Cardiac fibroblast (primary cell): ENCODE results near the gene EEPD1.
"Not testable (repeated sequence)": the region's sequence is repeated elsewhere in the genome, so short reads cannot be mapped to it uniquely, and the experiment has no call there.

Experiments
- DNase-seq, 2 donors: peaks; one replicate each; pipeline versions ENCODE4 v3.0.0 to v3.0.0-alpha.2; 2010; ENCODE audit warnings: low read depth in 2 of 2
- H3K4me3 ChIP-seq, 2 donors: replicated peaks in 1 of 2; 1 replicate in 1 of 2; 2 replicates in 1 of 2; pipeline ENCODE4 v1.5.1; 2011; ENCODE audit warnings: low read depth in 2 of 2, low read length in 2 of 2, mild to moderate bottlenecking in 2 of 2, moderate library complexity in 1 of 2
- TF ChIP-seq, protein P1 (sequence below): IDR thresholded peaks from one replicate; pipeline ENCODE4 v1.5.1; 2011; ENCODE audit warnings: low read depth, mild to moderate bottlenecking, low read length, inconsistent platforms

The EEPD1 gene

GRCh38 chr7:36238138-36238537, 85.1 kb downstream of the EEPD1 start:
- no peak overlapping the region for H3K4me3 ChIP-seq
- TF ChIP-seq, protein P1, sequence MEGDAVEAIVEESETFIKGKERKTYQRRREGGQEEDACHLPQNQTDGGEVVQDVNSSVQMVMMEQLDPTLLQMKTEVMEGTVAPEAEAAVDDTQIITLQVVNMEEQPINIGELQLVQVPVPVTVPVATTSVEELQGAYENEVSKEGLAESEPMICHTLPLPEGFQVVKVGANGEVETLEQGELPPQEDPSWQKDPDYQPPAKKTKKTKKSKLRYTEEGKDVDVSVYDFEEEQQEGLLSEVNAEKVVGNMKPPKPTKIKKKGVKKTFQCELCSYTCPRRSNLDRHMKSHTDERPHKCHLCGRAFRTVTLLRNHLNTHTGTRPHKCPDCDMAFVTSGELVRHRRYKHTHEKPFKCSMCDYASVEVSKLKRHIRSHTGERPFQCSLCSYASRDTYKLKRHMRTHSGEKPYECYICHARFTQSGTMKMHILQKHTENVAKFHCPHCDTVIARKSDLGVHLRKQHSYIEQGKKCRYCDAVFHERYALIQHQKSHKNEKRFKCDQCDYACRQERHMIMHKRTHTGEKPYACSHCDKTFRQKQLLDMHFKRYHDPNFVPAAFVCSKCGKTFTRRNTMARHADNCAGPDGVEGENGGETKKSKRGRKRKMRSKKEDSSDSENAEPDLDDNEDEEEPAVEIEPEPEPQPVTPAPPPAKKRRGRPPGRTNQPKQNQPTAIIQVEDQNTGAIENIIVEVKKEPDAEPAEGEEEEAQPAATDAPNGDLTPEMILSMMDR, result no peak

GRCh38 chr7:36243356-36243755, 90.3 kb downstream of the EEPD1 start:
- not testable (repeated sequence) for DNase-seq, H3K4me3 ChIP-seq

More at GRCh38 chr7:36238138-36238537, 85.1 kb downstream of the EEPD1 start:
- no peak for DNase-seq

DNA sequence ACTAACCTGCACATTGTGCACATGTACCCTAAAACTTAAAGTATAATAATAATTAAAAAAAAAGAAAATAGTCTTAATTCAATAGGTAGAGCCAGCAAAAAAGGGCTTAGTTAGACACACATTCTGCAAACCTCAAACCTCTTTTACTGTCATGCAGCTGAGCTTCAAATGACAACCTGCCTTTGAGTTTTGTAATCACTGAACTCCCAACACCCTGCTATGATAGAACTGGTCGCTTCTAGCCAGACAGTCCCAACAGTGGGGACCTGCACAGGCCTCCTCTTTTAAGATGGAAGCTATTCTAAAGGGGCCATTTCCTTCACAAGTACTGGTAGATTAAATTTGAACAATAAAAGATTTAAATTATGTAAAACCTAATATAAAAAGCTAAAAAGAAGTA, 90.9 kb downstream of the EEPD1 start:
- not testable (repeated sequence) for H3K4me3 ChIP-seq, DNase-seq

GRCh38 chr7:36244429-36244828, 91.4 kb downstream of the EEPD1 start:
- DNase-seq, result no peak
- TF ChIP-seq, protein P1, result no peak
- no peak overlapping the region for H3K4me3 ChIP-seq

DNA sequence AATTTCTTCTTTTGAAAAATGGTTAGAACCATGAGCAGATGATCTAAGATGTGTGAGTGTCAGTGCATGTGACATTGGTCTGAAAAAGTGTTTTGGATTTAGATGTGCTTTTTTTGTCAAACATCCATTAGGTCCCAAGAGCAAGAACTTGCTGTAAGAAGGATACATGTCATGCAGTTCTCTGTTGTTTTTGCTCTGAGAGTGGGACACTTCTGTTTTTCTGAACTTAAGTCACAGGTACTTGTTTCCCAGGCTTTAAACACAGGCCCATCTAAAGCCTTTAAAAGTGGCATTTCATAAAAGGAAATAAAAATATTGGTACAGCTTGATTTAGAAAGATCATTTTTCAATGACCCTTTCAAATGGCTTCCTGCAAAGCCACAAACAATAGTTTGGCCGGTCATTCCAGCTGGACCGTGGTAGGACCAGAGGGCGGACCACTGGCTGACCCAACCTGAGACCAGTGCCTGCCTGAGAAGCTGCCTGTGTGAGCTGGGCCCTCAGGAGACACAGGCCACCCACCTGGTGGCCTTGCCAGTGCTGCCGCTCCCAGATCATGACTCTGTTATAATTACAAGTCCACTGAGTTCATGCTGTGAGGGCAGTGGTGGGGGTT, 92.7 kb downstream of the EEPD1 start:
- H3K4me3 ChIP-seq, result no peak overlapping the region
- no peak for DNase-seq
- TF ChIP-seq, protein P1, result no peak

DNA sequence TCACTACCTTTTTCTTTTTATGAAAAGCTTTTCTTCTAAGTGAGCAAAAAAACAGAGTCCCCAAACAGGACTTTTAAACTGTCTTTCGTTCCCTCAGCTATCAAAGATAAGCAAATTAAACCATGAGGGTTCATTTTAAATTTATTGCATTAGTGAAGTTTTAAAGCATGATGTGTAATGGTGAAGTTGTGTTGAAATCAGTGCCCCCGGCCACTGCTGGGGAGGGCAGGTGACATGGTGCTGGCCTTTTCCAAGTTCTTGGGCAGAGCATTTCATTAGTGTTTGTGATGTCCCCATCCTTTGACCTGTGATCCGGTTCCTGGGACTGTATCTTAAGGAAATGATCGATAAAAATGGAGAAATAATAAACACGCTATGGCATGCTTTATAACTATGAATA, 96.0 kb downstream of the EEPD1 start:
- H3K4me3 ChIP-seq, result no peak overlapping the region
- TF ChIP-seq, protein P1, result no peak
- DNase-seq, result no peak

- H3K4me3 ChIP-seq, result no peak overlapping the region
- TF ChIP-seq, protein P1, result no peak
- no peak for DNase-seq
These were observed 100.6 kb downstream of the EEPD1 start for GRCh38 chr7:36253699-36254098.

DNA sequence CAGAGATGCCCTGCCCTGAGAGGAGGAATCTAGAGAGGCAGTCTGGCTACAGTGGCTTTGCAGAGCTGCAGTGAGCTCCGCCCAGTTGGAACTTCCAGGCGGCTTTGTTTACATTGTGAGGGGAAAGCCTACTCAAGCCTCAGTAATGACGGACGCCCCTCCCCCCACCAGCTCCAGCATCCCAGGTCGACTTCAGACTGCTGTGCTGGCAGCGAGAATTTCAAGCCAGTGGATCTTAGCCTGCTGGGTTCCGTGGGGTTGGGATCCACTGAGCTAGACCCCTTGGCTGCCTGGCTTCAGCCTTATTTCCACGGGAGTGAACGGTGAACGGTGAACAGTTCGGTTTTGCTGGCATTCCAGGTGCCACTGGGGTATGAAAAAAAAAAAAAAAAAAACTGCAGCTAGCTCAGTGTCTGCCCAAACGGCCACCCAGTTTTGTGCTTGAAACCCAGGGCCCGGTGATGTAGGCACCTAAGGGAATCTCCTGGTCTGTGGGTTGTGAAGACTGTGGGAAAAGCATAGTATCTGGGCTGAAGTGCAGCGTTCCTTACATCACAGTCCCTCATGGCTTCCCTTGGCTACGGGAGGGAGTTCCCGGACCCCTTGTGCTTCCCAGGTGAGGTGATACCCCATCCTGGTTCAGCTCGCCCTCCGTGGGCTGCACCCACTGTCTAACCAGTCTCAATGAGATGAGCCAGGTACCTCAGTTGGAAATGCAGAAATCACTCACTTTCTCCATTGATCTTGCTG, 105.6 kb downstream of the EEPD1 start:
- peak; percentile 74 to 77 for DNase-seq
- not testable (repeated sequence) for H3K4me3 ChIP-seq
